Retinal pigment epithelial cell (primary cell): Measurements from ENCODE around the gene NT5DC4.

Source experiments
- DNase-seq: peaks from one replicate; pipeline ENCODE4 v3.0.0-alpha.2; 2010; ENCODE audit warnings: low read depth
- H3K4me3 ChIP-seq: 2 replicates; pipeline ENCODE4 v1.5.1; 2011; ENCODE audit warnings: mild to moderate bottlenecking, low read length, control low read depth, moderate library complexity
- CTCF ChIP-seq: conservative IDR thresholded peaks from 2 replicates; pipeline ENCODE4 v1.5.1; 2011; ENCODE audit warnings: low read depth, low read length, control low read depth, inconsistent platforms

The NT5DC4 gene

GRCh38 chr2:112690853-112691401, 29.9 kb upstream of the NT5DC4 start:
- DNase-seq = no peak
- no peak overlapping the region for H3K4me3 ChIP-seq
- TF ChIP-seq CTCF = peak; percentile 52

- no peak overlapping the region for H3K4me3 ChIP-seq
- DNase-seq = no peak
- TF ChIP-seq CTCF = no peak
These were observed 28.9 kb upstream of the NT5DC4 start for GRCh38 chr2:112691881-112692281.

- no peak overlapping the region for H3K4me3 ChIP-seq
- peak; percentile 81 for DNase-seq
- no peak for TF ChIP-seq CTCF
These were observed 28.3 kb upstream of the NT5DC4 start for GRCh38 chr2:112692495-112692911.

- no peak overlapping the region for H3K4me3 ChIP-seq
- no peak for DNase-seq
These were observed 27.9 kb upstream of the NT5DC4 start for GRCh38 chr2:112692918-112693317.

GRCh38 chr2:112693596-112693995, 27.2 kb upstream of the NT5DC4 start:
- H3K4me3 ChIP-seq = no peak overlapping the region
- no peak for DNase-seq
- no peak for TF ChIP-seq CTCF

More at GRCh38 chr2:112692918-112693317, 27.9 kb upstream of the NT5DC4 start:
- TF ChIP-seq CTCF = no peak

GRCh38 chr2:112694182-112694581, 26.6 kb upstream of the NT5DC4 start:
- DNase-seq = no peak
- TF ChIP-seq CTCF = no peak
- H3K4me3 ChIP-seq = no peak overlapping the region

GRCh38 chr2:112698834-112699515, 21.8 kb upstream of the NT5DC4 start:
- DNase-seq = no peak
- TF ChIP-seq CTCF = no peak
- no peak overlapping the region for H3K4me3 ChIP-seq
